ENCODE results near the gene TNFAIP8L1. TPM values are rescaled to one million over a fixed set of nuclear protein-coding genes. Genes with fewer than 3 reads are reported as not detected.

The TNFAIP8L1 gene
- polyA plus RNA-seq, 1 donor (not counting 4 experiments of a cell fraction or from before 2014, with no cell fraction given), result 4.7 TPM

- Histone ChIP-seq H3K79me2 (ENCODE audit: control insufficient read depth, insufficient read depth, low read length) (peaks cover 16% of the 10 kb centered on the region), H3K4me1 (ENCODE audit: control insufficient read depth, extremely low read depth, insufficient read depth, low read length) (no peaks in the 10 kb centered on the region), H3K27ac (ENCODE audit: control insufficient read depth, insufficient read depth, low read length) (no peak overlapping the region), H3K9me3 (ENCODE audit: control insufficient read depth, low read depth, low read length) (no peaks in the 10 kb centered on the region), H2AFZ (ENCODE audit: control insufficient read depth, low read length) (no peak overlapping the region), H3K9ac (ENCODE audit: control insufficient read depth, extremely low read depth, insufficient read depth, low read length) (no peak overlapping the region), H3K27me3 (ENCODE audit: control insufficient read depth, extremely low read depth, insufficient read depth, low read length) (no peaks in the 10 kb centered on the region), H4K20me1 (ENCODE audit: control insufficient read depth, extremely low read depth, insufficient read depth, low read length) (no peaks in the 10 kb centered on the region), H3K4me2 (ENCODE audit: control insufficient read depth, extremely low read depth, insufficient read depth, low read depth, low read length) (no peak overlapping the region), H3K36me3 (ENCODE audit: control insufficient read depth in 2 of 2, extremely low read depth in 1 of 2, insufficient read depth in 2 of 2, low read length in 2 of 2) (peaks cover 44 to 50% of the 10 kb centered on the region in 2 experiments), H3K4me3 (ENCODE audit: control insufficient read depth in 2 of 3, extremely low read depth in 1 of 3, insufficient read depth in 2 of 3, low read depth in 1 of 3, low read length in 3 of 3) (no peak overlapping the region), H3K9me1 (ENCODE audit: control insufficient read depth, extremely low read depth, insufficient read depth, low read length) (no peaks in the 10 kb centered on the region)
- DNase-seq (ENCODE audit: low read depth, low spot score) (no peak), FAIRE-seq (no peak)
- no peak for TF ChIP-seq CTCF (optimal IDR thresholded peaks at IDR 0.05 in 1 of 3, IDR thresholded peaks at IDR 0.05 in 1 of 3, conservative IDR thresholded peaks at IDR 0.05 in 1 of 3; ENCODE audit: extremely low read depth in 1 of 3, insufficient read depth in 2 of 3, low read length in 3 of 3)
- no peak for TF ChIP-seq EZH2 (IDR thresholded peaks at IDR 0.05; ENCODE audit: low read length)
- dilution Hi-C loops (cut with MboI; ENCODE audit: extremely low pct_ligation_motif_present, low sequenced_read_pairs), result no loop called here
These were observed 22.8 kb downstream of the TNFAIP8L1 start for GRCh38 chr19:4662020-4662695.

GRCh38 chr19:4662812-4663211 is 23.5 kb downstream of the TNFAIP8L1 start:
- no peaks in the 10 kb centered on the region for H3K27me3 ChIP-seq (ENCODE audit: control insufficient read depth, extremely low read depth, insufficient read depth, low read length)
- H3K27ac ChIP-seq (ENCODE audit: control insufficient read depth, insufficient read depth, low read length), result no peak overlapping the region
- no peak overlapping the region for H3K4me2 ChIP-seq (ENCODE audit: control insufficient read depth, extremely low read depth, insufficient read depth, low read depth, low read length)
- no peak overlapping the region for H3K9ac ChIP-seq (ENCODE audit: control insufficient read depth, extremely low read depth, insufficient read depth, low read length)
- H2AFZ ChIP-seq (ENCODE audit: control insufficient read depth, low read length), result no peak overlapping the region
- H3K9me3 ChIP-seq (ENCODE audit: control insufficient read depth, low read depth, low read length), result no peaks in the 10 kb centered on the region
- DNase-seq (ENCODE audit: low read depth, low spot score), result no peak
- H3K9me1 ChIP-seq (ENCODE audit: control insufficient read depth, extremely low read depth, insufficient read depth, low read length), result no peaks in the 10 kb centered on the region
- peaks cover 20% of the 10 kb centered on the region for H3K79me2 ChIP-seq (ENCODE audit: control insufficient read depth, insufficient read depth, low read length)
- H3K4me1 ChIP-seq (ENCODE audit: control insufficient read depth, extremely low read depth, insufficient read depth, low read length), result no peaks in the 10 kb centered on the region
- no peak for TF ChIP-seq CTCF (optimal IDR thresholded peaks at IDR 0.05 in 1 of 3, IDR thresholded peaks at IDR 0.05 in 1 of 3, conservative IDR thresholded peaks at IDR 0.05 in 1 of 3; ENCODE audit: extremely low read depth in 1 of 3, insufficient read depth in 2 of 3, low read length in 3 of 3)
- no peak for TF ChIP-seq EZH2 (IDR thresholded peaks at IDR 0.05; ENCODE audit: low read length)
- H3K36me3 ChIP-seq (ENCODE audit: control insufficient read depth in 2 of 2, extremely low read depth in 1 of 2, insufficient read depth in 2 of 2, low read length in 2 of 2), result peaks cover 42 to 54% of the 10 kb centered on the region in 2 experiments
- dilution Hi-C loops (cut with MboI; ENCODE audit: extremely low pct_ligation_motif_present, low sequenced_read_pairs), result no loop called here
- no peak for FAIRE-seq
- H4K20me1 ChIP-seq (ENCODE audit: control insufficient read depth, extremely low read depth, insufficient read depth, low read length), result no peaks in the 10 kb centered on the region
- H3K4me3 ChIP-seq (ENCODE audit: control insufficient read depth in 2 of 3, extremely low read depth in 1 of 3, insufficient read depth in 2 of 3, low read depth in 1 of 3, low read length in 3 of 3), result no peak overlapping the region

All from keratinocyte (primary cell).